ENCODE results near the gene FBXW7. TPM values are rescaled to one million over a fixed set of nuclear protein-coding genes. Genes with fewer than 3 reads are reported as not detected.

The FBXW7 gene
- polyA plus RNA-seq, 1 of the 3 experiments (the other 2 are of a cell fraction) = 7.7 TPM

DNA sequence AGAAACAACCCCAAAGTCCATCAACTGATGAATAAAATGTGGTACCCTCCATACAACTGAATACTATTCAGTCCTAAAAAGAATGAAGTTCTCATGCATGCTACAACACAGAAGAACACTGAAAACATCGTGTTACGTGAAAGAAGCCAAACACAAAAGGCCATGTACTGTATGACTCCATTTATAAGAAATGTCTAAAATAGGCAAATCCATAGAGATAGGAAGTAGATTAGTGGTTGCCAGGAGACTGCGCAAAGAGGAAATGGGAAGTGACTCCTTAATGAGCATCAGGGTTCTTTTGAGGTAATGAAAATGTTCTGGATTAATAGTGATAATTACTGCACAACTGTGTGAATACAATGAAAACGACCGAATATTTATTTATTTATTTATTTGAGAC is 23.4 kb downstream of the FBXW7 start:
- TF ChIP-seq, protein P1, sequence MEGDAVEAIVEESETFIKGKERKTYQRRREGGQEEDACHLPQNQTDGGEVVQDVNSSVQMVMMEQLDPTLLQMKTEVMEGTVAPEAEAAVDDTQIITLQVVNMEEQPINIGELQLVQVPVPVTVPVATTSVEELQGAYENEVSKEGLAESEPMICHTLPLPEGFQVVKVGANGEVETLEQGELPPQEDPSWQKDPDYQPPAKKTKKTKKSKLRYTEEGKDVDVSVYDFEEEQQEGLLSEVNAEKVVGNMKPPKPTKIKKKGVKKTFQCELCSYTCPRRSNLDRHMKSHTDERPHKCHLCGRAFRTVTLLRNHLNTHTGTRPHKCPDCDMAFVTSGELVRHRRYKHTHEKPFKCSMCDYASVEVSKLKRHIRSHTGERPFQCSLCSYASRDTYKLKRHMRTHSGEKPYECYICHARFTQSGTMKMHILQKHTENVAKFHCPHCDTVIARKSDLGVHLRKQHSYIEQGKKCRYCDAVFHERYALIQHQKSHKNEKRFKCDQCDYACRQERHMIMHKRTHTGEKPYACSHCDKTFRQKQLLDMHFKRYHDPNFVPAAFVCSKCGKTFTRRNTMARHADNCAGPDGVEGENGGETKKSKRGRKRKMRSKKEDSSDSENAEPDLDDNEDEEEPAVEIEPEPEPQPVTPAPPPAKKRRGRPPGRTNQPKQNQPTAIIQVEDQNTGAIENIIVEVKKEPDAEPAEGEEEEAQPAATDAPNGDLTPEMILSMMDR (IDR thresholded peaks at IDR 0.05) = no peak
- TF ChIP-seq FOXJ3 (CRISPR knock-in tag; IDR thresholded peaks at IDR 0.05) = no peak
- no peak for TF ChIP-seq FOXM1 (IDR thresholded peaks at IDR 0.05; ENCODE audit: low read depth)
- no peak for TF ChIP-seq RXRA (IDR thresholded peaks at IDR 0.05; ENCODE audit: borderline replicate concordance, low read depth)
- no peak for TF ChIP-seq NRF1 (IDR thresholded peaks at IDR 0.05; ENCODE audit: low read depth, low read length)
- TF ChIP-seq IRF3 (IDR thresholded peaks at IDR 0.05; ENCODE audit: low read depth, low read length) = no peak
- TF ChIP-seq, protein P2, sequence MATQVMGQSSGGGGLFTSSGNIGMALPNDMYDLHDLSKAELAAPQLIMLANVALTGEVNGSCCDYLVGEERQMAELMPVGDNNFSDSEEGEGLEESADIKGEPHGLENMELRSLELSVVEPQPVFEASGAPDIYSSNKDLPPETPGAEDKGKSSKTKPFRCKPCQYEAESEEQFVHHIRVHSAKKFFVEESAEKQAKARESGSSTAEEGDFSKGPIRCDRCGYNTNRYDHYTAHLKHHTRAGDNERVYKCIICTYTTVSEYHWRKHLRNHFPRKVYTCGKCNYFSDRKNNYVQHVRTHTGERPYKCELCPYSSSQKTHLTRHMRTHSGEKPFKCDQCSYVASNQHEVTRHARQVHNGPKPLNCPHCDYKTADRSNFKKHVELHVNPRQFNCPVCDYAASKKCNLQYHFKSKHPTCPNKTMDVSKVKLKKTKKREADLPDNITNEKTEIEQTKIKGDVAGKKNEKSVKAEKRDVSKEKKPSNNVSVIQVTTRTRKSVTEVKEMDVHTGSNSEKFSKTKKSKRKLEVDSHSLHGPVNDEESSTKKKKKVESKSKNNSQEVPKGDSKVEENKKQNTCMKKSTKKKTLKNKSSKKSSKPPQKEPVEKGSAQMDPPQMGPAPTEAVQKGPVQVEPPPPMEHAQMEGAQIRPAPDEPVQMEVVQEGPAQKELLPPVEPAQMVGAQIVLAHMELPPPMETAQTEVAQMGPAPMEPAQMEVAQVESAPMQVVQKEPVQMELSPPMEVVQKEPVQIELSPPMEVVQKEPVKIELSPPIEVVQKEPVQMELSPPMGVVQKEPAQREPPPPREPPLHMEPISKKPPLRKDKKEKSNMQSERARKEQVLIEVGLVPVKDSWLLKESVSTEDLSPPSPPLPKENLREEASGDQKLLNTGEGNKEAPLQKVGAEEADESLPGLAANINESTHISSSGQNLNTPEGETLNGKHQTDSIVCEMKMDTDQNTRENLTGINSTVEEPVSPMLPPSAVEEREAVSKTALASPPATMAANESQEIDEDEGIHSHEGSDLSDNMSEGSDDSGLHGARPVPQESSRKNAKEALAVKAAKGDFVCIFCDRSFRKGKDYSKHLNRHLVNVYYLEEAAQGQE (IDR thresholded peaks at IDR 0.05; ENCODE audit: low read depth, low read length) = no peak
- TF ChIP-seq FOSL2 (IDR thresholded peaks at IDR 0.05; ENCODE audit: borderline replicate concordance, low read depth) = no peak
- no peak for TF ChIP-seq CHD2 (IDR thresholded peaks at IDR 0.05; ENCODE audit: low read length, partially characterized antibody)
- TF ChIP-seq MAX (IDR thresholded peaks at IDR 0.05; ENCODE audit: low read depth) = no peak
- TF ChIP-seq, protein P3, sequence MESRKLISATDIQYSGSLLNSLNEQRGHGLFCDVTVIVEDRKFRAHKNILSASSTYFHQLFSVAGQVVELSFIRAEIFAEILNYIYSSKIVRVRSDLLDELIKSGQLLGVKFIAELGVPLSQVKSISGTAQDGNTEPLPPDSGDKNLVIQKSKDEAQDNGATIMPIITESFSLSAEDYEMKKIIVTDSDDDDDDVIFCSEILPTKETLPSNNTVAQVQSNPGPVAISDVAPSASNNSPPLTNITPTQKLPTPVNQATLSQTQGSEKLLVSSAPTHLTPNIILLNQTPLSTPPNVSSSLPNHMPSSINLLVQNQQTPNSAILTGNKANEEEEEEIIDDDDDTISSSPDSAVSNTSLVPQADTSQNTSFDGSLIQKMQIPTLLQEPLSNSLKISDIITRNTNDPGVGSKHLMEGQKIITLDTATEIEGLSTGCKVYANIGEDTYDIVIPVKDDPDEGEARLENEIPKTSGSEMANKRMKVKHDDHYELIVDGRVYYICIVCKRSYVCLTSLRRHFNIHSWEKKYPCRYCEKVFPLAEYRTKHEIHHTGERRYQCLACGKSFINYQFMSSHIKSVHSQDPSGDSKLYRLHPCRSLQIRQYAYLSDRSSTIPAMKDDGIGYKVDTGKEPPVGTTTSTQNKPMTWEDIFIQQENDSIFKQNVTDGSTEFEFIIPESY (IDR thresholded peaks at IDR 0.05; ENCODE audit: borderline replicate concordance, low read depth) = no peak
- TF ChIP-seq RAD21 (IDR thresholded peaks at IDR 0.05; ENCODE audit: low read length) = no peak
- TF ChIP-seq SIN3A (IDR thresholded peaks at IDR 0.05; ENCODE audit: borderline replicate concordance, low read depth, low read length) = no peak
- Histone ChIP-seq H3F3A (replicated peaks; ENCODE audit: insufficient read depth) (peaks cover 5% of the 10 kb centered on the region), H2AFZ (ENCODE audit: low read depth) (no peak overlapping the region), H3K27ac (ENCODE audit: low read depth in 2 of 2, low read length in 1 of 2) (no peak overlapping the region), H3K4me3 (ENCODE audit: low read depth in 2 of 2, low read length in 1 of 2) (no peak overlapping the region), H3K9me2 (no peaks in the 10 kb centered on the region), H3K4me1 (ENCODE audit: control insufficient read depth in 1 of 2, insufficient read depth in 2 of 2, low read depth in 1 of 2, low read length in 1 of 2) (peaks cover 7 to 8% of the 10 kb centered on the region in 2 experiments; a peak in 3 of 4 replicates), H4K20me1 (ENCODE audit: insufficient read depth) (peaks cover 18% of the 10 kb centered on the region), H3K4me2 (no peak overlapping the region), H3K36me3 (replicated peaks in 1 of 2; ENCODE audit: control insufficient read depth in 1 of 2, insufficient read depth in 2 of 2, low read length in 1 of 2) (no peaks in the 10 kb centered on the region), H3K79me2 (ENCODE audit: insufficient read depth) (peaks cover 89% of the 10 kb centered on the region), H3K27me3 (ENCODE audit: insufficient read depth) (no peaks in the 10 kb centered on the region), H3K9me3 (no peaks in the 10 kb centered on the region), H3K9ac (no peak overlapping the region)
- 98% methylated on average over 5 of the region's 5 CpGs for whole genome bisulfite sequencing (ENCODE audit: low lambda C conversion rate)
- ChIA-PET POLR2A (no interaction called here), CTCF (interaction anchor here (0.9 to 1.4 kb wide), 2 partner anchors 11 to 128 kb away, joined by 3 read pairs; no protein-coding TSS in a partner anchor)
- DNase-seq = no peak
